SU-DHL-6 (cell line): ENCODE data around the gene HS2ST1.

Experiments used
- EZH2phosphoT487 ChIP-seq: fragments of 200-600 bp; sonication (generic), shearing (Covaris generic); conservative IDR thresholded peaks from 2 replicates; pipeline ENCODE4 v1.6.1; 2018; ENCODE audit warnings: mild to moderate bottlenecking, antibody characterized with exemption, low read length, moderate library complexity, mixed read lengths
- TF ChIP-seq, protein P1 (sequence below): fragments of 200-600 bp; sonication (generic); IDR thresholded peaks from one replicate; pipeline ENCODE4 v1.5.1; 2017; ENCODE audit warnings: antibody characterized with exemption, mild to moderate bottlenecking, low read length, moderate library complexity; ENCODE audit not compliant: insufficient read depth, poor library complexity, severe bottlenecking

DNA sequence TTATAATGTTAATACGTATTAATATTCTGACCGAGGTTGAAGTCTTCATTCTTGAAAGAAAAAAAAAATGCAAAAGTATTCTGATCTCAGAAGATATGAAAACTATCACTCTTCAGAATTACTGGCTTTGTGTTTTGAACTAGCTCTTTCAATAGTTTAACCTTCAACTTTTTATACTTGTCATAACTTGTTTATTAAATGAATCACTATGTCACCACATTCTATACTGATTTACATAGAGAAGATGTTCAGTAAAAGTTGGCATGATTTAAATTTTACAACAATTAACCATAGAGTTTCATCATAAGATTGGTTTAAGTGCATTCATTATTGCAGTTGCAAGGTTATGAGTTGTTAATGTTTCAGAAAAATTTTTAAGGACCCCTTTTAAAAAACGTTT, 57.3 kb downstream of the HS2ST1 start:
- TF ChIP-seq, protein P1, sequence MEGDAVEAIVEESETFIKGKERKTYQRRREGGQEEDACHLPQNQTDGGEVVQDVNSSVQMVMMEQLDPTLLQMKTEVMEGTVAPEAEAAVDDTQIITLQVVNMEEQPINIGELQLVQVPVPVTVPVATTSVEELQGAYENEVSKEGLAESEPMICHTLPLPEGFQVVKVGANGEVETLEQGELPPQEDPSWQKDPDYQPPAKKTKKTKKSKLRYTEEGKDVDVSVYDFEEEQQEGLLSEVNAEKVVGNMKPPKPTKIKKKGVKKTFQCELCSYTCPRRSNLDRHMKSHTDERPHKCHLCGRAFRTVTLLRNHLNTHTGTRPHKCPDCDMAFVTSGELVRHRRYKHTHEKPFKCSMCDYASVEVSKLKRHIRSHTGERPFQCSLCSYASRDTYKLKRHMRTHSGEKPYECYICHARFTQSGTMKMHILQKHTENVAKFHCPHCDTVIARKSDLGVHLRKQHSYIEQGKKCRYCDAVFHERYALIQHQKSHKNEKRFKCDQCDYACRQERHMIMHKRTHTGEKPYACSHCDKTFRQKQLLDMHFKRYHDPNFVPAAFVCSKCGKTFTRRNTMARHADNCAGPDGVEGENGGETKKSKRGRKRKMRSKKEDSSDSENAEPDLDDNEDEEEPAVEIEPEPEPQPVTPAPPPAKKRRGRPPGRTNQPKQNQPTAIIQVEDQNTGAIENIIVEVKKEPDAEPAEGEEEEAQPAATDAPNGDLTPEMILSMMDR, result no peak
- TF ChIP-seq EZH2phosphoT487, result no peak
